Measurements from ENCODE around the gene DNM2.
A peak's percentile ranks its signal among the peaks of the same experiment; 100 is the strongest.

DNA sequence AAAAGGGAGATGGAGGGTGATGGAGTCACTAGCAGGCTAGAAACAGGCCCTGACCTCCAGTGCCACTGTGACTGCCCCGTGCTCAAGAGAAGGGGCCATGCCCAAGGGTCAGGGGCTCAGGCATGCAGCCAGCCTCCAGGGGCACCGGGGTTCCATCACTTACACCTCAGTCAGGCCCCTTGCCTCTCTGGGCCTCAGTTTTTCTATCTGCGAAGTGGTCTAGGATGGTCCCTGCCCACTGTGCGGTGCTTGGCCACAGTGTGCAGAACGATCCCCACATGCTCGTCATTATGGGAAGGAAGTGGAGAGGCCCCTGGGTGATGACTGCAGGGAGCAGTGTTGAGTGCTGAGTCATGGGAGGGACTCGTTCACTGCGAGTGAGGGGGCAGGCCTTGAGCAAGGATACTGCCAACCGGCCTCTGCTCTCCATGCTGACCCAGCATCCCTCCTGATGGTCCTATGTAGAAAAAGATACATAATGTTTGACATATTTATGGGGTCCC, 95.1 kb downstream of the DNM2 start:
- no peak for TF ChIP-seq EP300 (IDR thresholded peaks at IDR 0.05)
- no peak for TF ChIP-seq CTCF (IDR thresholded peaks at IDR 0.05)
- no peak for TF ChIP-seq POLR2A (IDR thresholded peaks at IDR 0.05)
- peak; percentile 41 to 56 for TF ChIP-seq POLR2AphosphoS5 (IDR thresholded peaks at IDR 0.05)
